DLD1 (cell line): ENCODE measurements around the gene PIBF1.
"Not testable (repeated sequence)": the region's sequence is repeated elsewhere in the genome, so short reads cannot be mapped to it uniquely, and the experiment has no call there.

Experiments
- in situ Hi-C: cut with HindIII; loops from 2 replicates; pipeline ENCODE4 v1.10.0; 2017; ENCODE audit warnings: low sequenced_read_pairs

The PIBF1 gene

DNA sequence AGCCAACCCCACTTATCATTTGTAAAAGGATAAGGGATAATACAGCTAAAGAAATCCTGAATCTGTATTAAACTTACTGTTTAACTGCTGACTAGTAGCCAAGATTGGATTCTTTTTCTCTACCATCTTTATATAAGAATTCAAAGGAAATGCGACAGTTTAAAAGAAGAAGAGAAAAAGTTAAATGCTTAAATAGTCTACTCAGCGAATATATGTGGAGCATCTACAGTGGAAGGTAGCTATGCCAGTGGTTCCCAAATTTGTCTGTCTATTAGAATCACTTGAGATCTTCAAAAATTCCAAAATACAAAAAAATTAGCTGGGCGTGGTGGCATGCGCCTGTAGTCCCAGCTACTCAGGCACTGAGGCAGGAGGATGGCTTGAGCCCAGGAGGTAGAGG lies 216.1 kb downstream of the PIBF1 start:
- in situ Hi-C loops, result no loop called here

DNA sequence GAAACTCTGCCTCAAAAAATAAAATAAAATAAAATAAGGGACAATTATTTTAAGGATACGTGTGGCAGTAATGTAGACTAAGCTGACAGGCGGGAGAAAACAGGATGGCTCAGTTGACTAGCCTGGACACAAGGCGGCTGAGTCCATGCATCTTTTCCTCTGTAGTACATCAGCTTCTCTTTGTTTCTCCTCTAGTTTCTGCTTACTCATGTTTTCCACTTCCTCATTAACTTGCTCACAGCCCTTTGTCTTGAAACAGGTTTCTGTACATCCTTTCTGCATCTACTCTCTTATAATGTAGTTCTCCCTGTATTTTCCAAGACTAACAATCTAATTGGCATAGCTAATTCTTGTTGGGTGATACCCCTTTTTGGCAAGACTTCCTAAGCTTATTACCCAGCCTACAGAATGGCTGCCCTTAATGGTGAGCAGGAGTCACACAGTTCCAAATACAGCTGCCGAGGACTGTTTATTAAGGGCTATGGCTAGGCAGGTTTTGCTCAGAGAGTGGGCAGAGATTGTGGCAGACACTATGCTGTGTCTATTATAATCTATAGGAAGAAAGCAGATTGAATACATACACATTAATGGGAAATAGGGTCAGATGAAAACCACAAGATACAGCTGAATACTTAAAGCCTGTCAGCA lies 218.2 kb downstream of the PIBF1 start:
- in situ Hi-C loops, result no loop called here

DNA sequence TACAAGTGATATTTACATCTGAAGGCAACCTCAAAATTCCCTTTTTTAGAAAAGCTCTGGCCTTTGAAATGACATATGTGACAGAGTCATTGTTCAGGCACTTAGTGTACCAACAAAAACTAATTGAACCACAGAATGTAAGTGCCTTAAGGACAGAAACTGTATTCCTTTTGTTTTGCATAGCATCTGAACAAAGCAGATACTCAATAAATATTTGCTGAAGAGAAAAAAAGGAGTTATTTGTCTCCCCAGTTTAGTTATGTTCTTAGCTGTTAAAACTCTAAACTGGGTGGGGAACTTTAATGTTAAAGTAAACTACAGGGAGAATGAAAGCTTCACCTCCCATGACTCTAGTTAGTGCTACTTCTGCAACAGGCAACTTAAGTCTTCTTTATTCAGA lies 220.0 kb downstream of the PIBF1 start:
- in situ Hi-C loops, result no loop called here

DNA sequence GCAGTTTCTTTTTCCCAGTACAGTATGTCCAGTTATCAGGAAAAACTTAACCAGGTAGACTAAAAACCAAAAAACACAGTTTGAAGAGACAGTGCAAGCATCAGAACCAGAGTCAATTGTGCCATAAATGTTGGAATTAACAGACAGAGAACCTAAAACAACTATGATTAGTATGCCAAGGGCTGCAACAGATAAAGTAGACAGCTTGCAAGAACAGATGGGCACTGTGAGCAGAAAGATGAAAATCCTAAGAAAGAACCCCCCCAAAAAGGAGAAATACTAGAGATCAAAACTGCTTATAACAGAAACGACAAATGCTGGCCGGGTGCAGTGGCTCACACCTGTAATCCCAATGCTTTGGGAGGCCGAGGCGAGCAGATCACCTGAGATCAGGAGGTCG lies 229.8 kb downstream of the PIBF1 start:
- in situ Hi-C loops, result no loop called here

DNA sequence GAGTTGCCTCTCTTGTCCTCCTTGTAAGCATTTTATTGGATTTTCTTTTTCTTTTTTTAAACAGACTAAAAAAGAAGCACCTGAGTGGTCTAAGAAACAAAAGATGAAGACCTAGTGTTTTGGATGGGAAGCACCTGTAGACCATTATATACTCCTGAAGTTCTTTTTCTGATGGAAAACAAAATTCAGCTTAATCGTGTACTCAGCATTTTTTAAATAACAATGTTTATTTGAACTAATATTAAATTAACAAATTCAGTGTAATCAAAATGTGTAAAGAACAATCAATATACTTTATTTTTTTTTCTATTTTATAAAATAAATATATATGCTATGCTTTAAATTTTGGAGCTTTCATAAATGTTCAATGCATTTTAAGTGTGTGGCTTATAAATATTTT lies 233.9 kb downstream of the PIBF1 start:
- in situ Hi-C loops, result no loop called here

DNA sequence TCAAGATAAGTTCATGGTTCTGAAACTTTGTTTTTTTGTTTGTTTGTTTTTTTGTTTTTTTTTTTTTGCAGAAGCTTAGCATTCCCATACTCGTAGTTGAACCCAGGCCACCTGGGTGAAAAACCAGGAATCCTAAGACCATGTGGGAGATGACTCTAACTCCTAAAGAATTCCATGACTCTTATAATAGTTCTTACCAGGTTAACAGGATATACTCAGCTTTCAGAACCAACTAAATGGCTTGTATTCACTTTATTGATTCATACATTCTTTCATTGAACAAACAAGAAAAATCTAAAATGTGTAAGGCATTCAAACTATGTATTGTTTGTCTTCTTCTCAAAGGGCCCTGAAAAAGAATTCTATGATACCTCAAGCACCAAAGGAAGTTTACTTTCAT lies 236.4 kb downstream of the PIBF1 start:
- in situ Hi-C loops, result no loop called here

DNA sequence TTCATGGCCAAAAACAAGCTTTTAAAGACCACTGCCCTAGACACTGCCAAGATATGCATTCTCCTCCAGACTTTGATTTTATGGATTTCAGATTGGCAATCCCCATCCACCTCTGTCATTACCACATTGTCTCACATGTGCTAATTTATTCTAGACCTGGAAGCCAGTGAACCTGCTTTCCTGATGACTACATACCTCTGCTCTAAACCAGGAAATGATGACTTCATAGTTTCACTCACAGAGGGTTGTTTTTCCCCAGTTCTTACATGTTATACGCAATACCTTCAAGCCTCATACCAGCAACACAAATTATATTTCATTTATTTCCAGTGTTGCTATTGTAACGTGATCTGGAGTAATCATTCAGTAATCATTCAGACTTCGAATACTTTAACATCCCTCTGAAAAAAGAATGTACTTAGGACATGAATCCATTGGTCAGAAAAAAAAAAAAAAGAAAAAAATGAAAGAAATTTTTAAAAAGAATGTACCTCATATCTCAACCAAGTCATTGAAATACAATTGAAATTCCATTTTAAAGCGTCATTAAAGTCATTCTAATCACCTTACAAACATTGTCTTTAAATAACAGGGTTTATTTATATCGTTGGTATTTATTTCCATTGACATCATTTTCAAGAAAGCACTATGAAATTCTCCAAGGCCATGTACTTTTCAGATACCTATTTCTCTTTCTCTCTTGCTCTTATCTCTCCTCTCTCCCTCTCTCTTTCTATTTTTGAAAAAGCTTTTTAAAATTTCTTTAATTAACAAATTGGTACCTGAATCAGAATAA lies 243.5 kb downstream of the PIBF1 start:
- in situ Hi-C loops, result no loop called here

DNA sequence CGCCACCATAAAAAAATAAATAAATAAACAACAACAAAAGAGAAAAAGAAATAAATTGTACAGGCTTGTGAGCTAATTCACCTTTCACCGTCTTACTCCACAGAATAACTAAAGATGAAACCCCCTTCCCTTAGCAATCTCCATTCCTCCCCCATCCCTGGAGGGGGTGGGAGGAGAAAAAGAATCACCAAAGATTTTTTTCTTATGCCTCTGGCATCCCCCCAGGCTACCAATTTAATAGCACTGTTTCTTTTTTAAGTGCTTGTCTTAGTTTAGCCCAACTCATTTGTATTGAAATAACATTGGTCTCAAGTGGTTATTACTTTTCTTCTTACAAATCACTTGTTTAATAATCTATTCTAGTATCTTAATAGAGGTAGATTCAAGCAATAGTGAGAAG lies 253.0 kb downstream of the PIBF1 start:
- in situ Hi-C loops, result no loop called here

DNA sequence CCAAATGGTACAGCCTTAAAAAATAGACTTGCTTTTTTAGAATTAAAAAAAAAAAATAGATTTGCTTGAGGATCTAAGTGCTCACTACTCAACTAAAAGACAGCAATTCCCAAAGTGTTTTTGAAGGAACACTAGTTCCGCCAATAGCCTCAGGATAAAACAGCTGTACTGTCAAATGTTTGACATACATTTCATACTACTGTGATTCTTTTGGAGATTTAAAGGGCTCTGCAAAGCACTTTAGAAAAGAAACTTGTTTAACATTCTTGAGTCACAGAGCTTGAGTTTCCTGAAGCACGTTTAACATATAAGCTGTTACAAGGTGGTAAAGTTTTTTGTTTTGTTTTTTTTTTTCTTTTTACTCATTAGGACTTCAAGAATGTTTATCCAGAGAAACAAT lies 253.7 kb downstream of the PIBF1 start:
- in situ Hi-C loops, result no loop called here

DNA sequence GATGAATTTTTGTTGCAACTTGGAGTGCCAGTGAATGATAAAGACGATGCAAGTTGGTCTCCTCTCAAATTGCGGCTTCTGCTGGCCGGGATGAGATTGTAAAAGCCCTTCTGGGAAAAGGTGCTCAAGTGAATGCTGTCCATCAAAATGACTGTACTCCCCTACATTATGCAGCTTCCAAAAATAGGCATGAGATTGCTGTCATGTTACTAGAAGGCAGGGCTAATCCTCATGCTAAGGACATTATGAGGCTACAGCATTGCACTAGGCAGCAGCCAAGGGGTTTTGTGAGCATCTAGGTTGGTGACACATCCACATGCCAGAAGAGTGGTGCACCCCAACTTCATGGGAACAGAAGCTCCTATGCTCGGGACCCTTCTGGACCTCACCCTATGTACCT lies 254.6 kb downstream of the PIBF1 start:
- in situ Hi-C loops, result no loop called here

DNA sequence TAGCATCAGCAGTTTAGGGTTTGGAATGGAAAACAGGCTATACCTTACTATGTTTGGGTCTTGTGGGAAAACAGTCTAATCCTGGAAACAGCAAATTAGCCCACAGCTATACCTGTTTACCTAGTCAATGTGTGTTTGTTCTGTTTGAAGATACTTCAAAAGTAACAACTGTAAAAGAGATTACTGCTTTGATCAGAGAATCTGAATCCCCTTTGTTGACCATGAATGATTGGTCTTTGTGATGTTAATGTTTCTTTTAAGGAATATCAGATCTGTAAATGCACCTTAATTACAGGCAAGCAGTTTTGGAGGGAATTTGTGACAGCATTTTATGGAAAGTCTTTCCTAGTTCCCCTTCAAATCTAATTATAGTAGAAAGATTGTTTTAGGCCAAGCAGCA lies 256.1 kb downstream of the PIBF1 start:
- in situ Hi-C loops, result no loop called here

DNA sequence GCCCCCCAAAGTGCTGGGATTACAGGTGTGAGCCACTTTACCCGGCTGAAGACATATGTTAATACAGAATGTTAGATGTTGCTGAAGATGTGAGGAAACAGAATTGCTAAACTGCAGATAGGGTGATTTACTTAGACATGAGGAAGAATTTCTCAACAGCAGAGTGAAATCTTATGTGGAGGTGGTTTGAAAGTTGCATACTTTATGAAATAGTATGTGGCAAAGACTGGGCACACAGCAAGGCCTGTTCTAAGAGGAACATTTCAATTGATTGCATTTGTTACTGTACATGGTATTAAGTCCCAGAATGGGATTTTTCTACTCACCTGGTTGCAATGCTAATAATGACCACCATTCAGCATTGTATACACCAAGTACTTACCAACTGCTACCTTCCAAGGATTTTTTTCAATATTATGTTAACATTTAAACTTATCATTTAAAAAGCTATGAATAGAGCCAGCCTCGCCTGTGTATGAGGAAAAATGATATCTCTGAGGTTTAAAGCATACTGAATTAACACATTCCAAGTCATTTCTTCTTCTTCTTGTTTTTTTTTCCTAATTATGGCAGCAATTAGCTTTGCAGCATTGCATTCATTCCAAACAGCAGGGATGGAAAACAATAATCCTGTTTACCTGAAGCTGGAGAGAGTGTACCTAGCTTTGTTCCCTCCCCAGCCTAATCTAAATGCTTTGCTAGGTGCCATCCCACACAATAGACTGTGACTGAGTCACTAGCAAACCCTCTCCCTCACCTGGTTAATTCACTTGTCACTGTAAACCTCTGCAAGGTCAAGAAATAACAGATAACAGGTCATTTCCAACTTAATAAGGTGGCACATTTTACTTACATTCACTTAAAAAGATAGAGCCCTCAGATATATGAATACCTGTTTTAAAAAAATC lies 257.5 kb downstream of the PIBF1 start:
- in situ Hi-C loops, result no loop called here

DNA sequence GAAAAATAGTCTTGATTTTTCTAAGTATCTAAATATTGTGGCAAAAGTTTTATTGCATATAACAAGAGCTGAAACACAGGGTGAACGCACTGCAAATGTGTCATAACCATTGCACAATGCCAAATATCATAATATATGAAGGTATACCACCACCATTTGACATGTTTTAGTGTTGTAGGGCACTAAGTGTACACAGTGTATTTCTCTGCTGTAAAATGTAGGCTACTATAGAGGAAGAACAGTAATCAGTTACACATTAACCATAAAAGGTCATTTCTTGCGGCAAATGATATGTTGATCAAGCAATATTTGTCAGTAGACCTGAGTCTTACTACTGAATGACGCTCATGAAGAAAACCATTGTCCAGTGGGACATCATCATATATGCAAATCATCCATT lies 258.6 kb downstream of the PIBF1 start:
- in situ Hi-C loops, result no loop called here

DNA sequence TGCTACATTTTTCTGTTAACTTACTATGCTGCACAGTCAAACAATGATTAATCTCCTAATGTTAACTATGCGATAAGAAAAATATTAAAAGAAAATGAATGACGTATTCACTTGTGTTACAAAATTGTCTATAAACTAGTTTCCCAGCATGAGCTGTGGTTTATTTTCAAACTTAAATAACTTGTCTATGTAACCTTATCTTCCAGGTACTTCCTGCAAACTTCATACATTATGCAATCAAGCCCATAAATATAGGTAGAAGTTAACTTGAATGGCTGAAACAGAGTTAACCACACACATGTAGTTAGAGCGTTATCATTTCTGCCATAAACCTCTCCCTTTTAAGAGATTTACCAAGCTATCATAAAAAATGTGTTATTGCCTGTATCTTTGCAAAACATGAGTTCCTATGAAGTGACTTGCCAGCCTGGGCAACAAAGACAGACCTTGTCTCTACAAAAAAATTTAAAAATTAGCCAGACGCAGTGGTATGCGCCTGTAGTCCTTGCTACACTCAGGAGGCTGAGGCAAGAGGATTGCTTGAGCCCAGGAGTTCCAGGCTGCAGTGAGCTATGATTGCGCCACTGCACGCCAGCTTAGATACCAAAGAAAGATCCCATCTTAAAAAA lies 259.1 kb downstream of the PIBF1 start:
- in situ Hi-C loops, result no loop called here

DNA sequence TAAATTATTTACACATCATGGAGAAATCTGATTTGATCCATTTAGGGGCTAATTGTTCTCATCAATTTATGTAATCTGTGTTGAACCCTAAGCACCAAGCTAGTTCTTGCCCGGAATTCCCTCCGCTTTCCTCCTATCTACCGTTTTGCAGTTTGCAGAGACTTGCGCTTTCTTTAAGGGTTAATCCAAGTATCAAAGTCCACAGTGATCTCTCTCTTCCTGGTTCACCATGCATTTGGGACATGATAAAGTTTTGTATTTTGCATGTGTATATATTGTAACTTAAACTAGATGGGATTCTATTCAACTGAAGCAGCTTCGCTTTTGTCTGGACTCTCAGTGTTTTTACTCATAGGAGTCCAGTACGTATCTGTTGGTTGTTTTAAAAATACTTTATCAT lies 263.1 kb downstream of the PIBF1 start:
- in situ Hi-C loops, result no loop called here

DNA sequence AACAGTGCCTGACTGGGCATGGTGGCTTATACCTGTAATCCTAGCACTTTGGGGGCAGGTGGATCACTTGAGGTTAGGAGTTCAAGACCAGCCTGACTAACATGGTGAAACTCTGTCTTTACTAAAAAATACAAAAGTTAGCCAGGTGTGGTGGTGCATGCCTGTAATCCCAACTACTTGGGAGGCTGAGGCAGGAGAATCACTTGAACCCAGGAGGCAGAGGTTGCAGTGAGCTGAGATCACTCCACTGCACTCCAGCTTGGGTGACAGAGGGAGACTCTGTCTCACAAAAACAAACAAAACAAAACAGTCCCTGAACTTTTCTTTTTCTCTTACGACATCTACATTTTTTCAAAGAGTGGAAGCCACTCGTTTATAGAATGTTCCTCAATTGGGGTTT lies 266.7 kb downstream of the PIBF1 start:
- in situ Hi-C loops, result not testable (repeated sequence)

DNA sequence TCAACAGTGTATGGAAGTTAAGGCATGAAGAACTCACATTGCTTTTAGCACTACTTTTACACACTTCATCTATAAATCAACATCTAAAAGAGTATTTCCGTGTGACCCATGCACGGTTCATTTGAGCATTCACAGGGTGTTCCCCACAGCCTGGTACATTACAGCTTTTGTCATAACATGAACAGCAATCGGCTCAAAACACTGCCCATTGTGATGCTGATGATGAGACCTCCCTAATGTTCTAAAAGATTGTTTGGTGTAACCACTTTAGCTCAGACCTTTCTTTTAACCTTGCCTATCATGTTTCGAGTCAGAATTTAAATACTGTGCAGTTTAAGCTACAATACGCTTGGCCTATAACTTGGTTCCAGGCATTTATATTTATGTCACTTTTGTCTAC lies 272.8 kb downstream of the PIBF1 start:
- in situ Hi-C loops, result no loop called here

DNA sequence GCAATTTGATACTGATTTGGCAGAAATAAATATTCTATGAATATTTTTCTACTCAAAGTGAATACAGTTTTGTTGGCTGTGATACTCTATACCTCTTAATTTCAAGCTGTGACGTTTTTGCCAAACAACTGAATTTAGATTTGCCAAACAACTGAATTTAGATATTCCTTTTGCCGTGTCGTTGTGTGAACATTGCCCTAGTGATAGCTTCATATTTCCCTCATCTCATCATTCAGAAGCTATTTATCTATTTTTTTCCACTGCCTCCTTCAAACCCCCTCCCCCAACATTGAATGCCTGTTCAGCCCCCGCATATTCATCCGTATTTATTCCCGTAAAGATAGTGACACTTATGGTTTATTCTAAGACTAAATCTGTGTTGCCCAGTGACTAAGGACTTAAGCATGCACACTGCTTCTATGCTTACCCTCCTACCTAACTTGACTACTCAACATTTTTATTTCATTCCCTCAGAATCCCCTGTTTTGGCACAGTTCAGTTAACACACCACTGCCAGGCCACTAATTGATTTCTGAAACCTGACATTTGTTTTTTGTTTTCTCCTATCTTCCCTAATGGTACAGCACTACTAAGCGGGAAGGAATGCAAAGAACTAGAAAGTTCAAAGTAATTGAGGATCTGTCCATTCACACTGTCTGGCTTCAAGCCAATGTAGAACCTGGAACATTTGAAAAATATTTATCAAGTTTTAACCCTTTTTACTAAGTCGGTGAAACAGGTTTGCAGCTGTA lies 274.1 kb downstream of the PIBF1 start:
- in situ Hi-C loops, result no loop called here

DNA sequence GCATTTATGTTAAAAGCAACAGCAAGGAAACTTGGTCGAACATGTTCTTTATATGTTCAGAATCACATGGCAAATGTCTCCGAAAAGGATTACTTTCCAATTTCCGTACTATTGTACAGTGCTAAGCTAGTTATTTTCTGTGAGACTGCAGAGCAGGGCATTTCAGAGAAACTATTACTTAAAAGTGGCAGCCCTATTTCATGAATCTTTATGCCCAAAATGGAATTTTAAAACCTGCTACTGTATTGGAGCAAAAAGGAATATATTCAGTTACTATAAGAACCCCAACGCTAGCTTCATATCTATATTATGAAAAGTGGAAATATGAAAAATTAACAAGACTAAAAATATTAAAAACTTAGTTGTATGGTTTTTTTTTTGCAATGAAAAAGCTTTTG lies 274.6 kb downstream of the PIBF1 start:
- in situ Hi-C loops, result no loop called here

DNA sequence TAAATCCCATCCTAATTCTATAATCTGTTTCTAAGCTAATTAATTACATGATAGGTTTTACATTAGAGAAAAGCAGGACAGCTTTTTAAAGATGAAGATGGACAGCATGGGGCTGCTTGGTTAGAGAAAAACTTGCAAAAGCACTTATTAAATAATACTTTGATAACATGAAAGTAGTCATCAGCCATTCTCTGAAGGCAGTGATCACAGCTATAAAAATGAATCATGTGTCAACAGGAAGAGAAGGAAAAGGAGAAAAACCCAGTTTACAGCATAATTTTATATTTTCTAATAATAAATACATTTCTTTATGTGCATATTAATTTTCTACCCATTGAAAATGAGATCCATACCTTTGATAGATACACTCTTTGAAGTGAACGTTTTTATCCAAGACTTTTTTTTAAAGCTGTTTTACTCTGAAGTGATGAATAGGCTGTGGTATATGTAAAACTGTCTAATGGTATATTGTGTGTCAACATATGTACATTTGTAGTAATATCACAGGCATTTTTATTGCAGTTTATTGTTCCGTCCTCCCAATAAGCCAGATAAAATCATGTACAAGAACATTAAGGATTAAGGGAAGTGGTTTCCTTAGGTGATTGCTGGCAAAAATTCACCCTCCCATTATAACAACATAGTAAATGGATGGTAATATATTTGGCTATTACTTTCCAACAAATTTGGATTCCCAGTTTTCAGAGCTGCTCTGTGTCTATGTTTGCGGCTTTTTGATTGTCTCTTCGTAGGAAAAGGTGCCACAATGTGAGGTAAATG lies 275.5 kb downstream of the PIBF1 start:
- in situ Hi-C loops, result no loop called here
